GM18498 (cell line): ENCODE measurements around the gene FYN.

Experiments
- ATAC-seq: cut with Tn5 transposase; IDR thresholded peaks from one replicate; pipeline ENCODE4 v1.9.1; 2021; ENCODE audit warnings: mild to moderate bottlenecking, moderate library complexity; ENCODE audit not compliant: unreplicated experiment

FYN gene

GRCh38 chr6:111672761-111673450 is 200.3 kb downstream of the FYN start:
- no peak for ATAC-seq

- no peak for ATAC-seq
These were observed 203.9 kb downstream of the FYN start for GRCh38 chr6:111669326-111669725.

GRCh38 chr6:111668410-111668809 is 204.8 kb downstream of the FYN start:
- ATAC-seq, result no peak

- ATAC-seq, result no peak
These were observed 205.3 kb downstream of the FYN start for GRCh38 chr6:111667931-111668330.

GRCh38 chr6:111666847-111667246 is 206.4 kb downstream of the FYN start:
- no peak for ATAC-seq

GRCh38 chr6:111664565-111665030 is 208.7 kb downstream of the FYN start:
- ATAC-seq, result no peak

- no peak for ATAC-seq
These were observed 209.3 kb downstream of the FYN start for GRCh38 chr6:111663692-111664564.

- no peak for ATAC-seq
These were observed 210.3 kb downstream of the FYN start for GRCh38 chr6:111662794-111663593.

GRCh38 chr6:111662072-111662793 is 211.0 kb downstream of the FYN start:
- ATAC-seq, result no peak

- no peak for ATAC-seq
These were observed 211.7 kb downstream of the FYN start for GRCh38 chr6:111661541-111662061.

- ATAC-seq, result no peak
These were observed 212.7 kb downstream of the FYN start for GRCh38 chr6:111660531-111660930.

- ATAC-seq, result no peak
These were observed 214.6 kb downstream of the FYN start for GRCh38 chr6:111658462-111659154.

GRCh38 chr6:111657146-111657545 is 216.1 kb downstream of the FYN start:
- no peak for ATAC-seq

GRCh38 chr6:111653979-111654378 is 219.3 kb downstream of the FYN start:
- no peak for ATAC-seq

GRCh38 chr6:111653434-111653833 is 219.8 kb downstream of the FYN start:
- ATAC-seq, result no peak

GRCh38 chr6:111652156-111652555 is 221.1 kb downstream of the FYN start:
- no peak for ATAC-seq

- no peak for ATAC-seq
These were observed 221.8 kb downstream of the FYN start for GRCh38 chr6:111651185-111652034.

- no peak for ATAC-seq
These were observed 223.2 kb downstream of the FYN start for GRCh38 chr6:111650049-111650448.

- ATAC-seq, result no peak
These were observed 225.2 kb downstream of the FYN start for GRCh38 chr6:111648100-111648499.
